CD4-positive, alpha-beta T cell (primary cell): ENCODE measurements around the gene CDK3. TPM values are rescaled to one million over a fixed set of nuclear protein-coding genes. Genes with fewer than 3 reads are reported as not detected.
A peak's percentile ranks its signal among the peaks of the same experiment; 100 is the strongest.

Source experiments
- ATAC-seq: fragments of 200-7000 bp; cut with Tn5 transposase; one replicate; pipeline ENCODE4 v1.10.0; 2022; ENCODE audit warnings: mild to moderate bottlenecking; ENCODE audit not compliant: poor library complexity
- CTCF ChIA-PET: fragments of 350-600 bp; sonication (Branson Sonifier 250); formaldehyde crosslinking; loops from one replicate; lab custom pipeline; 2021; ENCODE audit warnings: antibody characterized with exemption, inconsistent platforms; lab: Charles Lee
- POLR2A ChIA-PET: fragments of 350-600 bp; sonication (Branson Sonifier 250); formaldehyde crosslinking; loops from one replicate; lab custom pipeline; 2021; ENCODE audit warnings: antibody characterized with exemption, inconsistent platforms; lab: Charles Lee
- DNase-seq, 14 experiments: peaks; one replicate each; pipeline ENCODE4 v3.0.0-alpha.2; 2013 to 2020; ENCODE audit warnings: mixed read lengths in 2 of 14
- H3K27ac ChIP-seq, 2 donors: one replicate each; pipeline versions ENCODE4 v1.5.1 to v1.7.0; 2013; ENCODE audit warnings: low read length in 2 of 2, low read depth in 1 of 2, mild to moderate bottlenecking in 1 of 2
- H3K27me3 ChIP-seq, 2 experiments: 1 replicate in 1 of 2; 2 replicates in 1 of 2; pipeline versions ENCODE4 v1.6.1 to v1.7.0; 2013; ENCODE audit warnings: low read length in 2 of 2, control low read depth in 1 of 2, mild to moderate bottlenecking in 1 of 2, moderate library complexity in 1 of 2; ENCODE audit not compliant: insufficient read depth in 2 of 2, control insufficient read depth in 1 of 2
- H3K36me3 ChIP-seq: one replicate; pipeline ENCODE4 v1.6.1; 2013; ENCODE audit warnings: low read length, control low read depth; ENCODE audit not compliant: insufficient read depth
- H3K4me1 ChIP-seq: one replicate; pipeline ENCODE4 v1.6.1; 2013; ENCODE audit warnings: low read length, control low read depth; ENCODE audit not compliant: insufficient read depth
- H3K4me3 ChIP-seq: one replicate; pipeline ENCODE4 v1.5.1; 2013; ENCODE audit warnings: mild to moderate bottlenecking, low read length, moderate library complexity
- H3K9me3 ChIP-seq, 2 experiments: 1 replicate in 1 of 2; 2 replicates in 1 of 2; pipeline versions ENCODE4 v1.6.1 to v1.7.0; 2013; ENCODE audit warnings: low read length in 2 of 2, mild to moderate bottlenecking in 2 of 2, control low read depth in 1 of 2, moderate library complexity in 1 of 2; ENCODE audit not compliant: control insufficient read depth in 1 of 2, insufficient read depth in 1 of 2
- H3K27ac Mint-ChIP-seq: one replicate; pipeline ENCODE4 v1.8.0; 2020; ENCODE audit warnings: mixed read lengths
- H3K27me3 Mint-ChIP-seq: one replicate; pipeline ENCODE4 v1.8.0; 2021; ENCODE audit warnings: mixed read lengths
- H3K36me3 Mint-ChIP-seq: one replicate; pipeline ENCODE4 v1.8.0; 2021; ENCODE audit warnings: low read depth, mixed read lengths
- H3K4me1 Mint-ChIP-seq: one replicate; pipeline ENCODE4 v1.8.0; 2021; ENCODE audit warnings: low read depth, mixed read lengths
- H3K4me3 Mint-ChIP-seq: one replicate; pipeline ENCODE4 v1.8.0; 2020; ENCODE audit warnings: mild to moderate bottlenecking, mixed read lengths
- H3K9me3 Mint-ChIP-seq: one replicate; pipeline ENCODE4 v1.8.0; 2020; ENCODE audit warnings: mixed read lengths
- CTCF ChIP-seq: fragments of 200-600 bp; IDR thresholded peaks from one replicate; pipeline ENCODE4 v1.8.0; 2022; ENCODE audit warnings: antibody characterized with exemption, mild to moderate bottlenecking
- intact Hi-C, 2 experiments: fragments of 100-400 bp; cut with DNase I in 1 of 2; cut with micrococcal nuclease in 1 of 2; formaldehyde crosslinking; loops; one replicate each; pipeline versions ENCODE4 v1.15.1 to v1.9.0; 2023 to 2025; cut with DNase I, micrococcal nuclease
- total RNA-seq, 174 experiments: library from RNA in 2 of 174; stranded (reverse) in 2 of 174; gene quantifications; one replicate each; pipeline ENCODE4 v1.2.3 and lab custom pipeline; 2021 to 2026

CDK3 gene
- total RNA-seq, 2 experiments from 2014 or later, result 3.9 to 4.9 TPM

- no peak overlapping the region for H3K4me3 ChIP-seq
- ChIA-PET POLR2A (no interaction called here), CTCF (no interaction called here)
- Mint-ChIP-seq H3K4me1 (peaks cover 4% of the 10 kb centered on the region), H3K27me3 (no peaks in the 10 kb centered on the region), H3K4me3 (no peak overlapping the region), H3K36me3 (peaks cover 20% of the 10 kb centered on the region), H3K27ac (no peak overlapping the region), H3K9me3 (no peaks in the 10 kb centered on the region)
- no peaks in the 10 kb centered on the region for H3K27me3 ChIP-seq
- intact Hi-C loops, result no loop called here
- H3K36me3 ChIP-seq, result peaks cover 19% of the 10 kb centered on the region
- ATAC-seq, result no peak
- no peak for DNase-seq
- H3K4me1 ChIP-seq, result peaks cover 12% of the 10 kb centered on the region
- no peaks in the 10 kb centered on the region for H3K9me3 ChIP-seq
- no peak for TF ChIP-seq CTCF
- H3K27ac ChIP-seq, result no peak overlapping the region
Measured at GRCh38 chr17:76034428-76035350, 34.0 kb downstream of the CDK3 start.

GRCh38 chr17:76036497-76037261 lies 36.0 kb downstream of the CDK3 start:
- no peaks in the 10 kb centered on the region for H3K9me3 Mint-ChIP-seq
- no peak for ATAC-seq
- CTCF ChIA-PET, result no interaction called here

GRCh38 chr17:76038050-76038449 lies 37.4 kb downstream of the CDK3 start:
- no peaks in the 10 kb centered on the region for H3K4me1 Mint-ChIP-seq
- H3K36me3 Mint-ChIP-seq, result peaks cover 51% of the 10 kb centered on the region
- no peak for TF ChIP-seq CTCF
- H3K27me3 Mint-ChIP-seq, result no peaks in the 10 kb centered on the region
- no peak for ATAC-seq
- peaks cover 50% of the 10 kb centered on the region for H3K36me3 ChIP-seq
- intact Hi-C loops, result no loop called here
- H3K27me3 ChIP-seq, result no peaks in the 10 kb centered on the region
- POLR2A ChIA-PET, result no interaction called here
- no peaks in the 10 kb centered on the region for H3K9me3 ChIP-seq
- peak overlapping the region; percentile 24 for H3K27ac Mint-ChIP-seq
- H3K9me3 Mint-ChIP-seq, result no peaks in the 10 kb centered on the region
- no peak for DNase-seq
- CTCF ChIA-PET, result no interaction called here
- no peaks in the 10 kb centered on the region for H3K4me1 ChIP-seq
- no peak overlapping the region for H3K27ac ChIP-seq
- no peak overlapping the region for H3K4me3 Mint-ChIP-seq
- no peak overlapping the region for H3K4me3 ChIP-seq

More at GRCh38 chr17:76036497-76037261, 36.0 kb downstream of the CDK3 start:
- H3K27me3 ChIP-seq, result no peaks in the 10 kb centered on the region
- H3K4me3 ChIP-seq, result no peak overlapping the region
- H3K27ac ChIP-seq, result no peak overlapping the region
- H3K4me3 Mint-ChIP-seq, result no peak overlapping the region
- H3K4me1 ChIP-seq, result no peaks in the 10 kb centered on the region
- H3K27ac Mint-ChIP-seq, result no peak overlapping the region
- no peak for DNase-seq
- POLR2A ChIA-PET, result no interaction called here
- no peaks in the 10 kb centered on the region for H3K9me3 ChIP-seq
- H3K36me3 Mint-ChIP-seq, result peaks cover 40% of the 10 kb centered on the region
- H3K27me3 Mint-ChIP-seq, result no peaks in the 10 kb centered on the region
- H3K4me1 Mint-ChIP-seq, result no peaks in the 10 kb centered on the region
- H3K36me3 ChIP-seq, result peaks cover 38% of the 10 kb centered on the region
- intact Hi-C loops, result no loop called here
- TF ChIP-seq CTCF, result no peak
